ENCODE measurements around the gene PDGFRA. TPM values are rescaled to one million over a fixed set of nuclear protein-coding genes. Genes with fewer than 3 reads are reported as not detected.

The PDGFRA gene
- total and polyA plus RNA-seq, 9 donors: 192 to 736 (median 245) TPM

GRCh38 chr4:54296548-54297203, 67.6 kb downstream of the PDGFRA start:
- H3K4me3 ChIP-seq: no peak overlapping the region
- no peak overlapping the region for H3K27ac ChIP-seq
- no peaks in the 10 kb centered on the region for H3K9me3 ChIP-seq
- H3K27me3 ChIP-seq: no peaks in the 10 kb centered on the region
- H3K36me3 ChIP-seq: no peaks in the 10 kb centered on the region
- no peaks in the 10 kb centered on the region for H3K4me1 ChIP-seq (ENCODE audit: insufficient read depth)
- intact Hi-C loops (cut with DNase I): no loop called here
- TF ChIP-seq EP300 (IDR thresholded peaks at IDR 0.05) (no peak), POLR2A (IDR thresholded peaks at IDR 0.05) (no peak), CTCF (IDR thresholded peaks at IDR 0.05) (no peak)
- DNase-seq: no peak
- 66 to 76% (median 68%) methylated on average over 7 of the region's 7 CpGs for WGBS, 3 donors

GRCh38 chr4:54308110-54308509, 79.0 kb downstream of the PDGFRA start:
- H3K4me3 ChIP-seq: no peak overlapping the region
- 76 to 88% (median 78%) methylated on average over 2 of the region's 2 CpGs for WGBS, 3 donors
- H3K27me3 ChIP-seq: no peaks in the 10 kb centered on the region
- H3K27ac ChIP-seq: no peak overlapping the region
- no peaks in the 10 kb centered on the region for H3K4me1 ChIP-seq (ENCODE audit: insufficient read depth)
- no peak for DNase-seq
- H3K36me3 ChIP-seq: no peaks in the 10 kb centered on the region
- intact Hi-C loops (cut with DNase I): no loop called here
- no peaks in the 10 kb centered on the region for H3K9me3 ChIP-seq
- no peak for TF ChIP-seq EP300 (IDR thresholded peaks at IDR 0.05)
- no peak for TF ChIP-seq POLR2A (IDR thresholded peaks at IDR 0.05)
- TF ChIP-seq CTCF (IDR thresholded peaks at IDR 0.05): no peak

- intact Hi-C loops (cut with DNase I): no loop called here
- 67 to 71% (median 68%) methylated on average over 4 of the region's 4 CpGs for WGBS, 3 donors
Measured at GRCh38 chr4:54315561-54316538, 86.8 kb downstream of the PDGFRA start.

More at GRCh38 chr4:54315561-54316538, 86.8 kb downstream of the PDGFRA start:
- H3K36me3 ChIP-seq: no peaks in the 10 kb centered on the region
- H3K27ac ChIP-seq: no peak overlapping the region
- H3K27me3 ChIP-seq: no peaks in the 10 kb centered on the region
- H3K4me3 ChIP-seq: no peak overlapping the region
- H3K9me3 ChIP-seq: no peaks in the 10 kb centered on the region
- no peaks in the 10 kb centered on the region for H3K4me1 ChIP-seq (ENCODE audit: insufficient read depth)
- TF ChIP-seq POLR2A (IDR thresholded peaks at IDR 0.05) (no peak), EP300 (IDR thresholded peaks at IDR 0.05) (no peak), CTCF (IDR thresholded peaks at IDR 0.05) (no peak)
- no peak for DNase-seq

Measured in ovary (tissue), 9 donors.